Trophoblast cell (in vitro differentiated cells and primary cell): ENCODE measurements around the gene DLG2.

Experiments used
- DNase-seq, 2 donors: peaks; one replicate each; pipeline ENCODE4 v3.0.0-alpha.2; 2016
- H2AFZ ChIP-seq: 2 replicates; pipeline ENCODE4 v1.6.1; 2013; ENCODE audit warnings: low read length, moderate library complexity, mild to moderate bottlenecking; ENCODE audit not compliant: insufficient read depth, poor library complexity
- H2AK5ac ChIP-seq: 2 replicates; pipeline ENCODE4 v1.6.1; 2013; ENCODE audit warnings: mild to moderate bottlenecking, low read length
- H2BK120ac ChIP-seq: 2 replicates; pipeline ENCODE4 v1.6.1; 2013; ENCODE audit warnings: low read length, mild to moderate bottlenecking, moderate library complexity; ENCODE audit not compliant: insufficient read depth, poor library complexity
- H2BK12ac ChIP-seq: 2 replicates; pipeline ENCODE4 v1.6.1; 2013; ENCODE audit warnings: mild to moderate bottlenecking, low read length, moderate library complexity
- H2BK5ac ChIP-seq: 2 replicates; pipeline ENCODE4 v1.6.1; 2013; ENCODE audit warnings: low read length, low read depth, moderate library complexity, mild to moderate bottlenecking; ENCODE audit not compliant: poor library complexity
- H3K14ac ChIP-seq: 2 replicates; pipeline ENCODE4 v1.6.1; 2013; ENCODE audit warnings: mild to moderate bottlenecking, low read length
- H3K18ac ChIP-seq: 2 replicates; pipeline ENCODE4 v1.6.1; 2013; ENCODE audit warnings: mild to moderate bottlenecking, low read length
- H3K23ac ChIP-seq: 2 replicates; pipeline ENCODE4 v1.6.1; 2013; ENCODE audit warnings: low read length
- H3K27ac ChIP-seq: 2 replicates; pipeline ENCODE4 v1.5.1; 2013; ENCODE audit warnings: low read depth, mild to moderate bottlenecking, inconsistent platforms, low read length, moderate library complexity
- H3K27me3 ChIP-seq: 2 replicates; pipeline ENCODE4 v1.6.1; 2013; ENCODE audit warnings: inconsistent platforms, mild to moderate bottlenecking, low read length, moderate library complexity; ENCODE audit not compliant: insufficient read depth
- H3K36me3 ChIP-seq, 2 experiments: 1 replicate in 1 of 2; 2 replicates in 1 of 2; pipeline ENCODE4 v1.6.1; 2013; ENCODE audit warnings: low read length in 2 of 2, mild to moderate bottlenecking in 2 of 2, moderate library complexity in 1 of 2; ENCODE audit not compliant: insufficient read depth in 2 of 2, control insufficient read depth in 1 of 2
- H3K4ac ChIP-seq: 2 replicates; pipeline ENCODE4 v1.6.1; 2013; ENCODE audit warnings: low read depth, mild to moderate bottlenecking, low read length, moderate library complexity
- H3K4me1 ChIP-seq, 2 experiments: 1 replicate in 1 of 2; 2 replicates in 1 of 2; pipeline ENCODE4 v1.6.1; 2013; ENCODE audit warnings: low read length in 2 of 2, mild to moderate bottlenecking in 2 of 2, moderate library complexity in 1 of 2; ENCODE audit not compliant: insufficient read depth in 2 of 2, control insufficient read depth in 1 of 2
- H3K4me2 ChIP-seq: 2 replicates; pipeline ENCODE4 v1.6.1; 2013; ENCODE audit warnings: inconsistent platforms, mild to moderate bottlenecking, low read length, moderate library complexity
- H3K4me3 ChIP-seq: 2 replicates; pipeline ENCODE4 v1.5.1; 2013; ENCODE audit warnings: mild to moderate bottlenecking, low read depth, low read length, inconsistent platforms
- H3K79me1 ChIP-seq: one replicate; pipeline ENCODE4 v1.6.1; 2013; ENCODE audit warnings: low read length
- H3K79me2 ChIP-seq: 2 replicates; pipeline ENCODE4 v1.6.1; 2013; ENCODE audit warnings: low read length, mild to moderate bottlenecking; ENCODE audit not compliant: control insufficient read depth, insufficient read depth, poor library complexity
- H3K9ac ChIP-seq: 2 replicates; pipeline ENCODE4 v1.6.1; 2013; ENCODE audit warnings: mild to moderate bottlenecking, low read length
- H3K9me3 ChIP-seq: 2 replicates; pipeline ENCODE4 v1.6.1; 2013; ENCODE audit warnings: low read depth, mild to moderate bottlenecking, control low read depth, inconsistent platforms, low read length; ENCODE audit not compliant: insufficient read depth
- H4K12ac ChIP-seq: 2 replicates; pipeline ENCODE4 v1.6.1; 2013; ENCODE audit warnings: low read depth, mild to moderate bottlenecking, low read length, moderate library complexity
- H4K8ac ChIP-seq: 2 replicates; pipeline ENCODE4 v1.6.1; 2013; ENCODE audit warnings: low read depth, mild to moderate bottlenecking, low read length, moderate library complexity
- H4K91ac ChIP-seq: one replicate; pipeline ENCODE4 v1.6.1; 2013; ENCODE audit warnings: low read depth, mild to moderate bottlenecking, low read length, moderate library complexity
- WGBS: extraction: QIAGEN DNeasy Blood & Tissue Kit; methylation state at CpG from one replicate; pipeline ENCODE4 v1.1.7; 2013; ENCODE audit warnings: missing lambda C conversion rate; ENCODE audit not compliant: insufficient read length, insufficient coverage; ENCODE audit errors: extremely low coverage; 5-methylcytosine and 5-hydroxymethylcytosine counted together

DLG2 gene

DNA sequence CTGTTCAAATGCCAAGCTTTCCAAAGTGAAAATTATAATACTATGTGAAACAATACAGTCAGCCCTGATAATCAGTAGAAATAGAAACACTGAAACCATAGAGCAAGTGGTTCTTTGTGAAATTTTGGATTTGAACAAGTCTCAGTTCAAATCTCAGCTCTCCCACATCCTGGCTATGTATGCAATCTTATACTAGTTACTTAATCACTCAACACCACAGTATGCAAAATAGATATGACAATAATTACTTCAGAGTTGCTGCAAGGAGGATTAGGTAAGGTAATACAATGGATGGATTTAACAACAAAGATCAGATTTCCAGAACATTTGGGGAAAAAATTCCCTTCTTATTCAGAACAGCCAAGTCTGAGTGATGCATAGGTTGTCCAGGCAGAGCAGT, 1489.2 kb downstream of the DLG2 start:
- Histone ChIP-seq H3K18ac (no peak overlapping the region), H3K79me2 (no peaks in the 10 kb centered on the region), H4K91ac (no peak overlapping the region), H2BK12ac (no peak overlapping the region), H3K27ac (no peak overlapping the region), H2AFZ (no peak overlapping the region), H3K4me3 (no peak overlapping the region), H3K9ac (no peak overlapping the region), H3K14ac (no peak overlapping the region), H4K8ac (no peak overlapping the region), H2BK5ac (no peak overlapping the region), H2BK120ac (no peak overlapping the region), H3K27me3 (no peaks in the 10 kb centered on the region), H2AK5ac (no peak overlapping the region), H3K4me1 (no peaks in the 10 kb centered on the region), H3K23ac (no peak overlapping the region), H3K36me3 (no peaks in the 10 kb centered on the region), H3K79me1 (no peaks in the 10 kb centered on the region), H3K4ac (no peak overlapping the region), H3K9me3 (no peaks in the 10 kb centered on the region), H4K12ac (no peak overlapping the region), H3K4me2 (no peak overlapping the region)
- no peak for DNase-seq

DNA sequence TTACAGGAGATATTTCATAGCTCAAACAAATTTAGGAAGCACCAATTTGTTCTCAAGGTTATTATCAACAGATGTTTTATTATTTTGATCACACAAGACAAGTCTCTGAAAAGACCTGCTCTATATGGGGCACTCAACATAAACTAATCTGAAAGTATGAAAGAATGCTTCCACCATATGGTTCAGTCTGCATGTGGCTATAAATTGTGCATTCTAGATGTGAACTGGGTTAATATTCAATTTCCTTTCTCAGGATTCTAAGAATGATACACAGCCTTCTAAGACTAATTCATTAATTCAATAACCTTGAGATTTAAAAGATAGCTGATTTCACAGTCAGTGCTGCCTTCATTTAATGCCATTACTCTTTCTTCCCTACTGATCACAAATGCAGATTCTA, 1489.6 kb downstream of the DLG2 start:
- H3K9ac ChIP-seq = no peak overlapping the region
- H3K14ac ChIP-seq = no peak overlapping the region
- H3K27me3 ChIP-seq = no peaks in the 10 kb centered on the region
- no peak overlapping the region for H3K4me2 ChIP-seq
- no peak overlapping the region for H3K4ac ChIP-seq
- H2BK12ac ChIP-seq = no peak overlapping the region
- no peak overlapping the region for H4K12ac ChIP-seq
- no peak overlapping the region for H2AK5ac ChIP-seq
- H3K23ac ChIP-seq = no peak overlapping the region
- no peak overlapping the region for H2BK120ac ChIP-seq
- H3K9me3 ChIP-seq = no peaks in the 10 kb centered on the region
- H4K91ac ChIP-seq = no peak overlapping the region
- no peaks in the 10 kb centered on the region for H3K79me1 ChIP-seq
- H4K8ac ChIP-seq = no peak overlapping the region
- DNase-seq = no peak
- no peaks in the 10 kb centered on the region for H3K4me1 ChIP-seq
- H3K27ac ChIP-seq = no peak overlapping the region
- H3K18ac ChIP-seq = no peak overlapping the region
- no peaks in the 10 kb centered on the region for H3K36me3 ChIP-seq
- H2BK5ac ChIP-seq = no peak overlapping the region
- H3K79me2 ChIP-seq = no peaks in the 10 kb centered on the region
- H2AFZ ChIP-seq = no peak overlapping the region
- H3K4me3 ChIP-seq = no peak overlapping the region

- Histone ChIP-seq H3K4ac (no peak overlapping the region), H2BK5ac (no peak overlapping the region), H2BK120ac (no peak overlapping the region), H3K14ac (no peak overlapping the region), H4K91ac (no peak overlapping the region), H3K27ac (no peak overlapping the region), H2AK5ac (no peak overlapping the region), H3K23ac (no peak overlapping the region), H4K8ac (no peak overlapping the region), H3K4me1 (no peaks in the 10 kb centered on the region), H3K4me3 (no peak overlapping the region), H3K36me3 (no peaks in the 10 kb centered on the region), H3K9ac (no peak overlapping the region), H4K12ac (no peak overlapping the region), H3K4me2 (no peak overlapping the region), H3K9me3 (no peaks in the 10 kb centered on the region), H3K79me2 (no peaks in the 10 kb centered on the region), H2AFZ (no peak overlapping the region), H2BK12ac (no peak overlapping the region), H3K27me3 (no peaks in the 10 kb centered on the region), H3K18ac (no peak overlapping the region), H3K79me1 (no peaks in the 10 kb centered on the region)
- DNase-seq = no peak
Measured at GRCh38 chr11:84136926-84137325, 1490.2 kb downstream of the DLG2 start.

DNA sequence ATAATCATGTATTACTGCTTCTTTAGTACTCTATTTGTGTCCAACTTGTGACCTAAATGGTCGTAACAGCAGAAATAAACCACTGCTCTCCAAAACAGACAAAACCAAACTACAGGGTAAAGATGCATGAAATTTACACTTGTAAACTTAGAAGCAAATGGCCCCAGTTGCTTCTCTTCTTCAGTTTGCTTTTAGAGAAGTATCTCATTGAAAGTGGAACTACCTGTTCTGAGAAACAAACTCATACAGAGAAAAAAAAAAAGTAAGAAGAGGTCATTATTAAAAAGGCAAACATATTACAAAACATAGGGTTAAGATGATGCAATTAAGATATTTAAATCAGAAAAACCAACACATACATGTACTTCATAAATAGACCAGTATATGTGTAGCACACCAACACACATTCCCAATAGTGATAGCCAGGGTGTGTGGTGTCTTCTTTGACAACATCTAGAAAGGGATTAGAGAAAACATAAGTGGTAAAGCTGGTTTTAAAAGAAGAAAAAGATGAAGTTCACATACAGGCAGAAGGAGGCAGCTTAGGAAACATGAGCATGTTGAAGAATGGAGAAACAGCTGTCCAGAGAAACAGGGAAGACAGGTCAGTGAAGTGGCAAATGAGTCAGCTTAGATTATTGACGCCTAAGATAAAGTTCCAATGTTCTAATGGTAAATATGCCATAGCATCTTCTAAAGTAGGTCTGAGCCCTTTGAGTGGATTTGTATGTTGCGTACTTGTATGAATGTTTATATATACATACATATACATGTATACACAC, 1496.3 kb downstream of the DLG2 start:
- H4K8ac ChIP-seq = no peak overlapping the region
- H4K91ac ChIP-seq = no peak overlapping the region
- no peaks in the 10 kb centered on the region for H3K36me3 ChIP-seq
- H3K4me3 ChIP-seq = no peak overlapping the region
- H3K23ac ChIP-seq = no peak overlapping the region
- no CpG with 5 or more reads among the region's 3 CpGs for WGBS
- H3K4me2 ChIP-seq = no peak overlapping the region
- no peaks in the 10 kb centered on the region for H3K9me3 ChIP-seq
- no peak overlapping the region for H3K27ac ChIP-seq
- no peaks in the 10 kb centered on the region for H3K79me2 ChIP-seq
- no peak overlapping the region for H3K4ac ChIP-seq
- no peak overlapping the region for H2BK120ac ChIP-seq
- no peak overlapping the region for H2BK5ac ChIP-seq
- no peaks in the 10 kb centered on the region for H3K79me1 ChIP-seq
- no peak overlapping the region for H3K9ac ChIP-seq
- DNase-seq = peak; percentile 23 to 49
- H2AK5ac ChIP-seq = no peak overlapping the region
- H3K27me3 ChIP-seq = no peaks in the 10 kb centered on the region
- H3K14ac ChIP-seq = no peak overlapping the region
- H3K18ac ChIP-seq = no peak overlapping the region
- no peaks in the 10 kb centered on the region for H3K4me1 ChIP-seq
- no peak overlapping the region for H4K12ac ChIP-seq
- no peak overlapping the region for H2AFZ ChIP-seq
- no peak overlapping the region for H2BK12ac ChIP-seq
